Vagina (tissue), 2 donors: Measurements from ENCODE around the gene ARID4B.

Experiments used
- CTCF ChIP-seq, 3 experiments: fragments of 450-650 bp in 2 of 3; fragments of 200-600 bp in 1 of 3; sonication (generic) in 1 of 3; IDR thresholded peaks; one replicate each; pipeline ENCODE4 v1.5.1; 2017 to 2019; ENCODE audit warnings: antibody characterized with exemption in 3 of 3, mild to moderate bottlenecking in 2 of 3, moderate library complexity in 2 of 3
- POLR2A ChIP-seq, 2 donors: fragments of 450-650 bp; IDR thresholded peaks; one replicate each; pipeline ENCODE4 v1.6.1; 2017; ENCODE audit warnings: antibody characterized with exemption in 2 of 2, mild to moderate bottlenecking in 2 of 2, moderate library complexity in 2 of 2
- POLR2AphosphoS5 ChIP-seq, 2 donors: sonication (generic); formaldehyde crosslinking; IDR thresholded peaks; one replicate each; pipeline ENCODE4 v1.9.0; 2017; ENCODE audit warnings: antibody characterized with exemption in 2 of 2, mild to moderate bottlenecking in 2 of 2, low read depth in 1 of 2; ENCODE audit not compliant: insufficient read depth in 1 of 2

- TF ChIP-seq CTCF (IDR thresholded peaks at IDR 0.05), result no peak
- TF ChIP-seq POLR2A (IDR thresholded peaks at IDR 0.05), result no peak
- TF ChIP-seq POLR2AphosphoS5 (IDR thresholded peaks at IDR 0.05; ENCODE audit: insufficient read depth in 1 of 2, low read depth in 1 of 2), result no peak
These were observed 62.1 kb downstream of the ARID4B start for GRCh38 chr1:235265900-235266299.
